ENCODE data around the gene SLC29A1.

DNA sequence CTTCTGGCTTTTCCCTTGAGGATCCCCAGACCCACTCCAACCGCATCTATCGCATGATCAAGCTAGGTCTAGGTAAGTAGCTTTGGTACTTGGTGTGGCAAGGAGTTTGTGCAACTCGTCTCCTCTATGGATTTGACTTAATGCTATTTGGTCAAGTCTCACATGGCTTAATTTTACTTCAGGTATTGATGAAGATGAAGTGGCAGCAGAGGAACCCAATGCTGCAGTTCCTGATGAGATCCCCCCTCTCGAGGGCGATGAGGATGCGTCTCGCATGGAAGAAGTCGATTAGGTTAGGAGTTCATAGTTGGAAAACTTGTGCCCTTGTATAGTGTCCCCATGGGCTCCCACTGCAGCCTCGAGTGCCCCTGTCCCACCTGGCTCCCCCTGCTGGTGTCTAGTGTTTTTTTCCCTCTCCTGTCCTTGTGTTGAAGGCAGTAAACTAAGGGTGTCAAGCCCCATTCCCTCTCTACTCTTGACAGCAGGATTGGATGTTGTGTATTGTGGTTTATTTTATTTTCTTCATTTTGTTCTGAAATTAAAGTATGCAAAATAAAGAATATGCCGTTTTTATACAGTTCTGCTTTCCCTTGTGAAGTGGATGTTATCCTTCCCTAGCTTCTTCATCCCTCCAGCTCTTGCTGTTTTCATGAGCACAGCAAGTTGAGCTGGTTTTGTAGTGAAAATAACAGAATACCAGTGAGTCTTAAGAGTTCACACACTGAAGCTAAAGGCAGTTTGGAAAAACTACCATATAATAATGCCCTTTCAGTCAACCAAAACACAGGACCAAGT is 30.1 kb downstream of the SLC29A1 start:
- TF ChIP-seq, protein P1, sequence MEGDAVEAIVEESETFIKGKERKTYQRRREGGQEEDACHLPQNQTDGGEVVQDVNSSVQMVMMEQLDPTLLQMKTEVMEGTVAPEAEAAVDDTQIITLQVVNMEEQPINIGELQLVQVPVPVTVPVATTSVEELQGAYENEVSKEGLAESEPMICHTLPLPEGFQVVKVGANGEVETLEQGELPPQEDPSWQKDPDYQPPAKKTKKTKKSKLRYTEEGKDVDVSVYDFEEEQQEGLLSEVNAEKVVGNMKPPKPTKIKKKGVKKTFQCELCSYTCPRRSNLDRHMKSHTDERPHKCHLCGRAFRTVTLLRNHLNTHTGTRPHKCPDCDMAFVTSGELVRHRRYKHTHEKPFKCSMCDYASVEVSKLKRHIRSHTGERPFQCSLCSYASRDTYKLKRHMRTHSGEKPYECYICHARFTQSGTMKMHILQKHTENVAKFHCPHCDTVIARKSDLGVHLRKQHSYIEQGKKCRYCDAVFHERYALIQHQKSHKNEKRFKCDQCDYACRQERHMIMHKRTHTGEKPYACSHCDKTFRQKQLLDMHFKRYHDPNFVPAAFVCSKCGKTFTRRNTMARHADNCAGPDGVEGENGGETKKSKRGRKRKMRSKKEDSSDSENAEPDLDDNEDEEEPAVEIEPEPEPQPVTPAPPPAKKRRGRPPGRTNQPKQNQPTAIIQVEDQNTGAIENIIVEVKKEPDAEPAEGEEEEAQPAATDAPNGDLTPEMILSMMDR (IDR thresholded peaks at IDR 0.05; ENCODE audit: poor library complexity), result peak; percentile 44
- TF ChIP-seq EZH2 (IDR thresholded peaks at IDR 0.05; ENCODE audit: borderline replicate concordance) (no peak), EZH2phosphoT487 (IDR thresholded peaks at IDR 0.05; ENCODE audit: low read depth, severe bottlenecking, unreplicated experiment) (no peak)
